Neural cell (in vitro differentiated cells): ENCODE results near the gene PDE4A.

Experiments
- CTCF ChIP-seq: fragments of 450-650 bp; IDR thresholded peaks from 2 replicates; pipeline ENCODE4 v1.5.1; 2014; ENCODE audit warnings: antibody characterized with exemption, mild to moderate bottlenecking, moderate library complexity; ENCODE audit not compliant: poor library complexity, severe bottlenecking
- EP300 ChIP-seq: fragments of 450-650 bp; conservative IDR thresholded peaks from 2 replicates; pipeline ENCODE4 v1.6.1; 2014; ENCODE audit warnings: antibody characterized with exemption, mild to moderate bottlenecking, moderate library complexity; ENCODE audit not compliant: poor library complexity, severe bottlenecking
- EZH2 ChIP-seq: fragments of 200-600, 300-800 bp; shearing (Covaris generic), sonication (generic); IDR thresholded peaks from 2 replicates; pipeline ENCODE4 v1.6.1; 2014; ENCODE audit warnings: antibody characterized with exemption, low read length, borderline replicate concordance, mild to moderate bottlenecking; ENCODE audit not compliant: insufficient read depth, poor library complexity, severe bottlenecking
- MXI1 ChIP-seq: fragments of 450-650 bp; conservative IDR thresholded peaks from 2 replicates; pipeline ENCODE4 v1.6.1; 2014; ENCODE audit warnings: antibody characterized with exemption, mild to moderate bottlenecking; ENCODE audit not compliant: poor library complexity, severe bottlenecking
- POLR2AphosphoS5 ChIP-seq: IDR thresholded peaks from 2 replicates; pipeline ENCODE4 v1.6.1; 2012
- RAD21 ChIP-seq: fragments of 450-650 bp; conservative IDR thresholded peaks from 2 replicates; pipeline ENCODE4 v1.6.1; 2014; ENCODE audit warnings: antibody characterized with exemption, mild to moderate bottlenecking, moderate library complexity
- REST ChIP-seq: IDR thresholded peaks from 2 replicates; pipeline ENCODE4 v1.6.1; 2012; ENCODE audit warnings: borderline replicate concordance
- TAF1 ChIP-seq: IDR thresholded peaks from 2 replicates; pipeline ENCODE4 v1.6.1; 2012; ENCODE audit warnings: low read depth

- TF ChIP-seq EP300, result peak; percentile 47
- TF ChIP-seq EZH2, result no peak
- no peak for TF ChIP-seq CTCF
- no peak for TF ChIP-seq RAD21
- peak; percentile 69 for TF ChIP-seq REST
- peak; percentile 52 for TF ChIP-seq TAF1
- peak; percentile 94 for TF ChIP-seq POLR2AphosphoS5
- TF ChIP-seq MXI1, result peak; percentile 77
Measured at GRCh38 chr19:10380313-10381102, 39.8 kb upstream of the PDE4A start, which contains the start of gene TYK2.
